ENCODE measurements around the gene IL17REL.

Gene IL17REL

GRCh38 chr22:50004918-50005317 is 7.6 kb downstream of the IL17REL start:
- TF ChIP-seq EZH2 (IDR thresholded peaks at IDR 0.05) (no peak), FOXP2 (optimal IDR thresholded peaks at IDR 0.05; ENCODE audit: control extremely low read depth, extremely low read length, insufficient read depth) (no peak), POLR2AphosphoS5 (IDR thresholded peaks at IDR 0.05; ENCODE audit: borderline replicate concordance, low read depth, low read length) (no peak)
- H3K9ac ChIP-seq (ENCODE audit: insufficient read length), result no peak overlapping the region
- H3K36me3 ChIP-seq (ENCODE audit: insufficient read depth, low read length), result no peaks in the 10 kb centered on the region
- H3K9me3 ChIP-seq (ENCODE audit: low read depth, low read length), result no peaks in the 10 kb centered on the region
- no peak overlapping the region for H3K4me3 ChIP-seq
- DNase-seq (ENCODE audit: low read depth, low spot score), result no peak
- no peak overlapping the region for H3K27ac ChIP-seq

GRCh38 chr22:50002791-50003190 is 9.8 kb downstream of the IL17REL start:
- DNase-seq (ENCODE audit: low read depth, low spot score), result no peak
- Histone ChIP-seq H3K4me3 (no peak overlapping the region), H3K9me3 (ENCODE audit: low read depth, low read length) (no peaks in the 10 kb centered on the region), H3K27ac (no peak overlapping the region), H3K36me3 (ENCODE audit: insufficient read depth, low read length) (no peaks in the 10 kb centered on the region), H3K9ac (ENCODE audit: insufficient read length) (no peak overlapping the region)
- TF ChIP-seq EZH2 (IDR thresholded peaks at IDR 0.05) (no peak), POLR2AphosphoS5 (IDR thresholded peaks at IDR 0.05; ENCODE audit: borderline replicate concordance, low read depth, low read length) (no peak), FOXP2 (optimal IDR thresholded peaks at IDR 0.05; ENCODE audit: control extremely low read depth, extremely low read length, insufficient read depth) (no peak)

GRCh38 chr22:50001388-50002231 is 11.0 kb downstream of the IL17REL start:
- no peak for DNase-seq (ENCODE audit: low read depth, low spot score)
- peak overlapping the region; percentile 15 for H3K9ac ChIP-seq (ENCODE audit: insufficient read length)
- no peaks in the 10 kb centered on the region for H3K9me3 ChIP-seq (ENCODE audit: low read depth, low read length)
- H3K27ac ChIP-seq, result peak overlapping the region; percentile 54; the same call in 1 of the 2 replicates
- H3K4me3 ChIP-seq, result no peak overlapping the region
- H3K36me3 ChIP-seq (ENCODE audit: insufficient read depth, low read length), result no peaks in the 10 kb centered on the region
- TF ChIP-seq FOXP2 (optimal IDR thresholded peaks at IDR 0.05; ENCODE audit: control extremely low read depth, extremely low read length, insufficient read depth) (no peak), POLR2AphosphoS5 (IDR thresholded peaks at IDR 0.05; ENCODE audit: borderline replicate concordance, low read depth, low read length) (no peak), EZH2 (IDR thresholded peaks at IDR 0.05) (no peak)

- no peaks in the 10 kb centered on the region for H3K9me3 ChIP-seq (ENCODE audit: low read depth, low read length)
- H3K9ac ChIP-seq (ENCODE audit: insufficient read length), result no peak overlapping the region
- no peak for DNase-seq (ENCODE audit: low read depth, low spot score)
- H3K36me3 ChIP-seq (ENCODE audit: insufficient read depth, low read length), result no peaks in the 10 kb centered on the region
- no peak overlapping the region for H3K4me3 ChIP-seq
- no peak overlapping the region for H3K27ac ChIP-seq
- no peak for TF ChIP-seq POLR2AphosphoS5 (IDR thresholded peaks at IDR 0.05; ENCODE audit: borderline replicate concordance, low read depth, low read length)
- TF ChIP-seq EZH2 (IDR thresholded peaks at IDR 0.05), result no peak
- TF ChIP-seq FOXP2 (optimal IDR thresholded peaks at IDR 0.05; ENCODE audit: control extremely low read depth, extremely low read length, insufficient read depth), result no peak
Measured at GRCh38 chr22:50000587-50001387, 11.8 kb downstream of the IL17REL start.

- Histone ChIP-seq H3K4me3 (no peak overlapping the region), H3K9me3 (ENCODE audit: low read depth, low read length) (no peaks in the 10 kb centered on the region), H3K27ac (no peak overlapping the region), H3K36me3 (ENCODE audit: insufficient read depth, low read length) (no peaks in the 10 kb centered on the region), H3K9ac (ENCODE audit: insufficient read length) (no peak overlapping the region)
- TF ChIP-seq FOXP2 (optimal IDR thresholded peaks at IDR 0.05; ENCODE audit: control extremely low read depth, extremely low read length, insufficient read depth) (no peak), POLR2AphosphoS5 (IDR thresholded peaks at IDR 0.05; ENCODE audit: borderline replicate concordance, low read depth, low read length) (no peak), EZH2 (IDR thresholded peaks at IDR 0.05) (no peak)
- DNase-seq (ENCODE audit: low read depth, low spot score), result no peak
Measured at GRCh38 chr22:49999946-50000586, 12.5 kb downstream of the IL17REL start.

GRCh38 chr22:49999063-49999945 is 13.3 kb downstream of the IL17REL start:
- Histone ChIP-seq H3K27ac (no peak overlapping the region), H3K9ac (ENCODE audit: insufficient read length) (no peak overlapping the region), H3K36me3 (ENCODE audit: insufficient read depth, low read length) (no peaks in the 10 kb centered on the region), H3K9me3 (ENCODE audit: low read depth, low read length) (no peaks in the 10 kb centered on the region), H3K4me3 (no peak overlapping the region)
- no peak for TF ChIP-seq EZH2 (IDR thresholded peaks at IDR 0.05)
- DNase-seq (ENCODE audit: low read depth, low spot score), result no peak

GRCh38 chr22:49998718-49999062 is 13.9 kb downstream of the IL17REL start:
- DNase-seq (ENCODE audit: low read depth, low spot score), result no peak
- TF ChIP-seq POLR2AphosphoS5 (IDR thresholded peaks at IDR 0.05; ENCODE audit: borderline replicate concordance, low read depth, low read length) (no peak), EZH2 (IDR thresholded peaks at IDR 0.05) (no peak), FOXP2 (optimal IDR thresholded peaks at IDR 0.05; ENCODE audit: control extremely low read depth, extremely low read length, insufficient read depth) (no peak)
- H3K36me3 ChIP-seq (ENCODE audit: insufficient read depth, low read length), result no peaks in the 10 kb centered on the region
- no peak overlapping the region for H3K4me3 ChIP-seq
- H3K9me3 ChIP-seq (ENCODE audit: low read depth, low read length), result no peaks in the 10 kb centered on the region
- no peak overlapping the region for H3K27ac ChIP-seq
- H3K9ac ChIP-seq (ENCODE audit: insufficient read length), result no peak overlapping the region
